HCT116 (cell line): ENCODE measurements around the gene STIMATE. TPM values are rescaled to one million over a fixed set of nuclear protein-coding genes. Genes with fewer than 3 reads are reported as not detected.

Experiments
- ATAC-seq: fragments of 200-7000 bp; cut with Tn5 transposase; 2 replicates; pipeline ENCODE4 v1.9.1; 2020; ENCODE audit warnings: mild to moderate bottlenecking, moderate library complexity
- BruUV-seq: library from RNA; stranded (reverse); fragments of 400-500 nt; replicated peaks from 2 replicates; lab custom pipeline; 2021; lab: Mats Ljungman, UMichigan
- CTCF ChIA-PET: fragments of 300-600 bp; sonication (Branson Sonifier 250); formaldehyde crosslinking; loops from one replicate; lab custom pipeline; 2021; ENCODE audit warnings: antibody characterized with exemption; lab: Charles Lee
- POLR2A ChIA-PET: fragments of 300-600, 350-600 bp; sonication (Branson Sonifier 250); formaldehyde crosslinking; loops from one replicate; lab custom pipeline; 2021; ENCODE audit warnings: antibody characterized with exemption; lab: Charles Lee
- RAD21 ChIA-PET, 2 experiments: fragments of 300-600 bp; sonication (Branson Sonifier 250); formaldehyde crosslinking; loops; one replicate each; lab custom pipeline; 2023; ENCODE audit warnings: low total read pairs in 2 of 2; ENCODE audit not compliant: uncharacterized antibody in 2 of 2, unreplicated experiment in 2 of 2, low non-redundant PET in 1 of 2; lab: Charles Lee
- DNase-seq: peaks from one replicate; pipeline ENCODE4 v3.0.0-alpha.2; 2010; ENCODE audit warnings: low read depth, low spot score
- H2AFZ ChIP-seq: fragments of 200-600 bp; shearing (Covaris generic), sonication (generic); 2 replicates; pipeline ENCODE4 v1.6.1; 2017; ENCODE audit warnings: low read depth, mixed run types, mixed read lengths, antibody characterized with exemption, low read length; ENCODE audit not compliant: poor library complexity, severe bottlenecking
- H3K27ac ChIP-seq: 2 replicates; pipeline ENCODE4 v1.5.1; 2012; ENCODE audit warnings: low read depth, low read length
- H3K27me3 ChIP-seq: fragments of 200-600 bp; sonication (generic); 2 replicates; pipeline ENCODE4 v1.6.1; 2016; ENCODE audit warnings: mixed run types, low read length, mixed read lengths; ENCODE audit not compliant: insufficient read depth
- H3K36me3 ChIP-seq, 2 experiments: fragments of 200-500 bp in 1 of 2; fragments of 200-600 bp in 1 of 2; sonication (Bioruptor generic) in 1 of 2; sonication (generic) in 1 of 2; 2 replicates each; pipeline versions ENCODE4 v1.5.1 to v1.6.1; 2014 to 2016; ENCODE audit warnings: low read length in 2 of 2, inconsistent platforms in 1 of 2, mixed read lengths in 1 of 2, mixed run types in 1 of 2; ENCODE audit not compliant: insufficient read depth in 2 of 2, control insufficient read depth in 1 of 2
- H3K4me1 ChIP-seq, 2 experiments: fragments of 200-600 bp in 1 of 2; sonication (generic) in 1 of 2; 2 replicates each; pipeline versions ENCODE4 v1.5.1 to v1.6.1; 2012 to 2017; ENCODE audit warnings: low read length in 2 of 2, inconsistent platforms in 1 of 2, mild to moderate bottlenecking in 1 of 2, mixed read lengths in 1 of 2, mixed run types in 1 of 2, moderate library complexity in 1 of 2; ENCODE audit not compliant: insufficient read depth in 2 of 2, control insufficient read depth in 1 of 2
- H3K4me2 ChIP-seq: fragments of 200-600 bp; sonication (generic); 2 replicates; pipeline ENCODE4 v1.6.1; 2017; ENCODE audit warnings: mixed run types, low read length, mixed read lengths
- H3K4me3 ChIP-seq, 2 experiments: fragments of 200-600 bp in 1 of 2; sonication (generic) in 1 of 2; replicated peaks in 1 of 2; 2 replicates each; pipeline ENCODE4 v1.5.1; 2011 to 2016; ENCODE audit warnings: low read length in 2 of 2, control low read depth in 1 of 2, low read depth in 1 of 2, mild to moderate bottlenecking in 1 of 2, mixed read lengths in 1 of 2, mixed run types in 1 of 2
- H3K79me2 ChIP-seq: fragments of 200-600 bp; sonication (generic); 2 replicates; pipeline ENCODE4 v1.6.1; 2017; ENCODE audit warnings: mild to moderate bottlenecking, mixed run types, low read length, moderate library complexity, mixed read lengths; ENCODE audit not compliant: insufficient read depth
- H3K9ac ChIP-seq: fragments of 200-600 bp; sonication (generic); 2 replicates; pipeline ENCODE4 v1.6.1; 2016; ENCODE audit warnings: low read length, mixed read lengths
- H3K9me2 ChIP-seq: fragments of 200-600 bp; sonication (generic), shearing (Covaris generic); 2 replicates; pipeline ENCODE4 v1.6.1; 2017; ENCODE audit warnings: mixed run types, mild to moderate bottlenecking, moderate library complexity; ENCODE audit not compliant: insufficient read depth
- H3K9me3 ChIP-seq, 2 experiments: fragments of 200-500 bp in 1 of 2; fragments of 200-600 bp in 1 of 2; sonication (Bioruptor generic) in 1 of 2; sonication (generic) in 1 of 2; 2 replicates each; pipeline ENCODE4 v1.6.1; 2014 to 2017; ENCODE audit warnings: low read length in 2 of 2, mixed read lengths in 2 of 2, inconsistent platforms in 1 of 2, low read depth in 1 of 2, mild to moderate bottlenecking in 1 of 2, mixed run types in 1 of 2, moderate library complexity in 1 of 2; ENCODE audit not compliant: control insufficient read depth in 1 of 2, insufficient read depth in 1 of 2
- H4K20me1 ChIP-seq: fragments of 200-600 bp; sonication (generic), shearing (Covaris generic); 2 replicates; pipeline ENCODE4 v1.6.1; 2017; ENCODE audit warnings: mixed run types, mild to moderate bottlenecking, moderate library complexity; ENCODE audit not compliant: insufficient read depth
- FOSL1 ChIP-seq: IDR thresholded peaks from 2 replicates; pipeline ENCODE4 v1.6.1; 2012; ENCODE audit warnings: low read depth
- JUND ChIP-seq: IDR thresholded peaks from 2 replicates; pipeline ENCODE4 v1.6.1; 2012
- SP1 ChIP-seq: IDR thresholded peaks from 2 replicates; pipeline ENCODE4 v1.6.1; 2012; ENCODE audit warnings: low read depth
- TCF7L2 ChIP-seq: IDR thresholded peaks from 2 replicates; pipeline ENCODE4 v1.7.0; 2011; ENCODE audit warnings: borderline replicate concordance, inconsistent platforms; ENCODE audit not compliant: insufficient read depth, insufficient read length; ENCODE audit errors: extremely low read depth
- YY1 ChIP-seq: IDR thresholded peaks from 2 replicates; pipeline ENCODE4 v1.6.1; 2011; ENCODE audit warnings: low read length, low read depth, moderate library complexity, mild to moderate bottlenecking; ENCODE audit not compliant: insufficient replicate concordance; ENCODE audit errors: extremely low read depth
- ZNF274 ChIP-seq: fragments of 200-500 bp; sonication (Bioruptor generic); IDR thresholded peaks from 2 replicates; pipeline ENCODE4 v1.6.1; 2014; ENCODE audit warnings: mild to moderate bottlenecking, low read depth, low read length, inconsistent platforms
- intact Hi-C: fragments of 100-400 bp; cut with micrococcal nuclease; formaldehyde crosslinking; loops from 2 replicates; pipeline ENCODE4 v1.10.0; 2022
- total RNA-seq: library from RNA; stranded (reverse); gene quantifications from one replicate; pipeline ENCODE4 v1.2.1, GENCODE V29; 2021; ENCODE audit not compliant: unreplicated experiment
- TF ChIP-seq, protein P1 (sequence below): IDR thresholded peaks from 2 replicates; pipeline ENCODE4 v1.6.1; 2012; ENCODE audit warnings: low read depth
- TF ChIP-seq, protein P2 (sequence below): IDR thresholded peaks from 2 replicates; pipeline ENCODE4 v1.6.1; 2012
- TF ChIP-seq, protein P3 (sequence below), 3 experiments: fragments of 200-600 bp in 1 of 3; sonication (generic) in 1 of 3; IDR thresholded peaks in 2 of 3; conservative IDR thresholded peaks in 1 of 3; 2 replicates each; pipeline ENCODE4 v1.5.1; 2012 to 2017; ENCODE audit warnings: low read depth in 2 of 3, low read length in 2 of 3, antibody characterized with exemption in 1 of 3, borderline replicate concordance in 1 of 3, control low read depth in 1 of 3, mild to moderate bottlenecking in 1 of 3, mixed read lengths in 1 of 3, mixed run types in 1 of 3, moderate library complexity in 1 of 3; ENCODE audit not compliant: insufficient read depth in 1 of 3

Gene STIMATE
- total RNA-seq, 1 experiment from 2014 or later, result 20.2 TPM

DNA sequence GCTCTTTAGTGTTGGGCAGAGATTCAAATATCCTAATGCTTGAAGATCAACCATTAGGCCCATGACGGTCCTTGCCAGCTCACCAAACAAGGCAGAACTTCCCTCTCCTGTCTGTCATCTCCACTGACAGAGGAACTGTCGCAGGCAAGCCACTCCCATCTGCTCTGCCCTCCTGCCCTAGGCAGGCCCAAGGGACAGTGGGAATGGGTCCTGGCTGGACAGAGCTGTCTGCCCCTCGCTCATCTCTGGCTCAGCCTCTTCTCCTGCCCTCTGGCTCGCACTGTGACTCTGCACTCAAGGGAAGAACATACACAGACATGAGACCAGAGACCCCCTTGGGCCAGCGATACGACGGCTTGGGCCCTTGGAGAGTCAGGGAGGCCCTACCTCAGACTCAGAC lies 54.9 kb downstream of the STIMATE start (continued):
- TF ChIP-seq, protein P1, sequence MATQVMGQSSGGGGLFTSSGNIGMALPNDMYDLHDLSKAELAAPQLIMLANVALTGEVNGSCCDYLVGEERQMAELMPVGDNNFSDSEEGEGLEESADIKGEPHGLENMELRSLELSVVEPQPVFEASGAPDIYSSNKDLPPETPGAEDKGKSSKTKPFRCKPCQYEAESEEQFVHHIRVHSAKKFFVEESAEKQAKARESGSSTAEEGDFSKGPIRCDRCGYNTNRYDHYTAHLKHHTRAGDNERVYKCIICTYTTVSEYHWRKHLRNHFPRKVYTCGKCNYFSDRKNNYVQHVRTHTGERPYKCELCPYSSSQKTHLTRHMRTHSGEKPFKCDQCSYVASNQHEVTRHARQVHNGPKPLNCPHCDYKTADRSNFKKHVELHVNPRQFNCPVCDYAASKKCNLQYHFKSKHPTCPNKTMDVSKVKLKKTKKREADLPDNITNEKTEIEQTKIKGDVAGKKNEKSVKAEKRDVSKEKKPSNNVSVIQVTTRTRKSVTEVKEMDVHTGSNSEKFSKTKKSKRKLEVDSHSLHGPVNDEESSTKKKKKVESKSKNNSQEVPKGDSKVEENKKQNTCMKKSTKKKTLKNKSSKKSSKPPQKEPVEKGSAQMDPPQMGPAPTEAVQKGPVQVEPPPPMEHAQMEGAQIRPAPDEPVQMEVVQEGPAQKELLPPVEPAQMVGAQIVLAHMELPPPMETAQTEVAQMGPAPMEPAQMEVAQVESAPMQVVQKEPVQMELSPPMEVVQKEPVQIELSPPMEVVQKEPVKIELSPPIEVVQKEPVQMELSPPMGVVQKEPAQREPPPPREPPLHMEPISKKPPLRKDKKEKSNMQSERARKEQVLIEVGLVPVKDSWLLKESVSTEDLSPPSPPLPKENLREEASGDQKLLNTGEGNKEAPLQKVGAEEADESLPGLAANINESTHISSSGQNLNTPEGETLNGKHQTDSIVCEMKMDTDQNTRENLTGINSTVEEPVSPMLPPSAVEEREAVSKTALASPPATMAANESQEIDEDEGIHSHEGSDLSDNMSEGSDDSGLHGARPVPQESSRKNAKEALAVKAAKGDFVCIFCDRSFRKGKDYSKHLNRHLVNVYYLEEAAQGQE, result no peak
- no peak for TF ChIP-seq JUND
- TF ChIP-seq, protein P2, sequence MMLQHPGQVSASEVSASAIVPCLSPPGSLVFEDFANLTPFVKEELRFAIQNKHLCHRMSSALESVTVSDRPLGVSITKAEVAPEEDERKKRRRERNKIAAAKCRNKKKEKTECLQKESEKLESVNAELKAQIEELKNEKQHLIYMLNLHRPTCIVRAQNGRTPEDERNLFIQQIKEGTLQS, result no peak

DNA sequence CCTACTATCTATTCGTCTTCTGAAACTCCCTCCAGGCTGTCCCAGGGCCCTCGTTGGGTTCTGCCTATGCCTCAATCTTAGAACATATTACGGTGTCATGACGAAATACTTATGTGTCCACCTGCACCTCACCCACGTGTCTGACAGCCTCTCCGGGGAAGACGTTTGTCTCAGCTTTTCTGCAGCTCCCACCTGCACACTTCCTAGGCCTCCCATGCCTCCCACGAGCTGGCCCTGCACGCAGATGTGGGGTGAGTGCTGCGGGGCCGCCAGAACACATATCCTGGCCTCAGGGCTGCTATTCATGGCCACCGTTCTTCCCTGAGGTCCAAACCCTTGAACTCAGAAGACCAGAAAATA lies 55.4 kb downstream of the STIMATE start:
- Histone ChIP-seq H2AFZ (no peak overlapping the region), H3K9me3 (no peaks in the 10 kb centered on the region), H3K27me3 (no peaks in the 10 kb centered on the region), H4K20me1 (no peaks in the 10 kb centered on the region), H3K9me2 (no peaks in the 10 kb centered on the region), H3K4me1 (no peaks in the 10 kb centered on the region), H3K9ac (no peak overlapping the region)
- no peak for DNase-seq
- TF ChIP-seq JUND (no peak), SP1 (no peak), YY1 (no peak), FOSL1 (no peak), ZNF274 (no peak), TCF7L2 (no peak)
- TF ChIP-seq, protein P3, sequence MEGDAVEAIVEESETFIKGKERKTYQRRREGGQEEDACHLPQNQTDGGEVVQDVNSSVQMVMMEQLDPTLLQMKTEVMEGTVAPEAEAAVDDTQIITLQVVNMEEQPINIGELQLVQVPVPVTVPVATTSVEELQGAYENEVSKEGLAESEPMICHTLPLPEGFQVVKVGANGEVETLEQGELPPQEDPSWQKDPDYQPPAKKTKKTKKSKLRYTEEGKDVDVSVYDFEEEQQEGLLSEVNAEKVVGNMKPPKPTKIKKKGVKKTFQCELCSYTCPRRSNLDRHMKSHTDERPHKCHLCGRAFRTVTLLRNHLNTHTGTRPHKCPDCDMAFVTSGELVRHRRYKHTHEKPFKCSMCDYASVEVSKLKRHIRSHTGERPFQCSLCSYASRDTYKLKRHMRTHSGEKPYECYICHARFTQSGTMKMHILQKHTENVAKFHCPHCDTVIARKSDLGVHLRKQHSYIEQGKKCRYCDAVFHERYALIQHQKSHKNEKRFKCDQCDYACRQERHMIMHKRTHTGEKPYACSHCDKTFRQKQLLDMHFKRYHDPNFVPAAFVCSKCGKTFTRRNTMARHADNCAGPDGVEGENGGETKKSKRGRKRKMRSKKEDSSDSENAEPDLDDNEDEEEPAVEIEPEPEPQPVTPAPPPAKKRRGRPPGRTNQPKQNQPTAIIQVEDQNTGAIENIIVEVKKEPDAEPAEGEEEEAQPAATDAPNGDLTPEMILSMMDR (IDR thresholded peaks at IDR 0.05 in 2 of 3, conservative IDR thresholded peaks at IDR 0.05 in 1 of 3; ENCODE audit: borderline replicate concordance in 1 of 3, insufficient read depth in 1 of 3, low read depth in 2 of 3, low read length in 2 of 3), result no peak
- TF ChIP-seq, all 23 proteins: peak for 0
- RAD21 ChIA-PET, result no interaction called here
- ATAC-seq, result no peak
- BruUV-seq, result no TSS peak
- CTCF ChIA-PET, result no interaction called here
- H3K4me2 ChIP-seq, result no peak overlapping the region
- H3K36me3 ChIP-seq, result no peaks in the 10 kb centered on the region
- H3K4me3 ChIP-seq, result no peak overlapping the region
- H3K79me2 ChIP-seq, result no peaks in the 10 kb centered on the region
- no peak overlapping the region for H3K27ac ChIP-seq
- intact Hi-C loops, result no loop called here
- POLR2A ChIA-PET, result no interaction called here
